SIG-M5 (cell line): ENCODE data around the gene TRIM29.
"Not testable (repeated sequence)": the region's sequence is repeated elsewhere in the genome, so short reads cannot be mapped to it uniquely, and the experiment has no call there.

Source experiments
- DNase-seq: peaks from one replicate; lab custom pipeline; 2025; lab: John Stamatoyannopoulos, UW

TRIM29 gene

DNA sequence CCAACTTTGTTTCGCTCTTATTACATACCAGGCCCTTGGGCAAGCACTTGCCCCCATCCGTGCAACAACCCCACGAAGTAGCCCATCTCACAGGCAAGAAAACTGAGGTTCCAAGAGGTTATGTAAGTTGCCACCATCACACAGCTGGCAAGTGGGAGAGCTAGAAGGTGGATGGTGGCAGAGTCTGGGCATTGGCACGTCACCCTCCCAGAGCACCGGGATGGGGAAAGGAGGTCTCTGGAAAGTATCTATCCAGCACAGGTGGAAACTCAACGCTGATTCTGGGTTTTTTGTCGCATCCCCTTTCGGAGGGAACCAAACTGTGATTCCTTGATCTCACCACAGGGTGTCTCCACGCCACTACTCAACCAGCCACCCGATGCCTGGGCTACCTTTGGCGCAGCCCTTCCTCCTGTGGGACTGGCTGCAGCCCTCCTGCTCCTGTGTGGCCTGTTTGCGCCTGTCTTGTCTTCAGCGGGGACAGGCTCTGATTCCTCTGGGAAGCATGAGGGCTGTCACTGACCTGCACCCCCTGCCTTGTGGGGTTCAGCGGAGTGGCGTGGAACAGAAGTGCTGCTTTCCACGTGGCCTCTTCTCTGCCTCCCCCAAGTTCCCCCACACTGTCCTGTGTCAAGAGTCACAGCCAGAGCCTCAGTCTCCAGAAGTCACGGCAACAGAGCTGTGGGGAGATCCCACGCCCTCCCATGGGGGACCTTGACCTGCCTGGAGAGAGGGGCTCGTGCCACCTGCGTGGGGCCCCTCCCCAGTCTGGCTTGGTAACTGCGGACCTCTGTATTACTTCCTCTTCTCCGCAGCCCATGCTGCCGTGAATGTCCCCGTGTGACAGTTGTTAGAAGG lies 34.4 kb upstream of the TRIM29 start:
- no peak for DNase-seq

DNA sequence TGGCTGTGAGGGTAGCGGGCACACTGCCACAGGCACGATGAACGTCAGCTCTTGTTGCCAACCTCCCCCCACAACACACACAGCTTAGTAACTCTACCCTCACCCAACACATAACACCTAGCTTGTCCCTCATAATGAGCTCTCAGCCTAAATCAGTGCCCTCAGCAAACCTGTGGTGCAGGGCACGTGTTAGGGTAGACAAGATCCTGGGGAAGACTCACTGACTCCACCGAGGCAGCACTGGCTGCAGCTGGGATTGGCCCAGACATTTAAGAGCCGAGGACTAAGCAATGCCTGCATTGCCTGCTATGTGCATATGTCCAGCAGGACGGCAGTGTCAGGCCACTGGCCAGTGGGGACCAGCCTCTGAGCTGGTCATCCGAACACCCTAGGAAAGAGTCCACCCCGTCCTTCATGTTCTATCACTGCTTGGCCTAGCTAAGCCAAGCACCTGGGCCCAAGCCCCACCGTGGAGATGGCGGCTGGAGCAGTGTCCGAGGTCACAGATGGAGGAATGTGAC lies 32.9 kb upstream of the TRIM29 start:
- no peak for DNase-seq

- DNase-seq = no peak
Observed at GRCh38 chr11:120169981-120170698, 32.2 kb upstream of the TRIM29 start.

- DNase-seq = no peak
Observed at GRCh38 chr11:120168960-120169681, 31.2 kb upstream of the TRIM29 start.

DNA sequence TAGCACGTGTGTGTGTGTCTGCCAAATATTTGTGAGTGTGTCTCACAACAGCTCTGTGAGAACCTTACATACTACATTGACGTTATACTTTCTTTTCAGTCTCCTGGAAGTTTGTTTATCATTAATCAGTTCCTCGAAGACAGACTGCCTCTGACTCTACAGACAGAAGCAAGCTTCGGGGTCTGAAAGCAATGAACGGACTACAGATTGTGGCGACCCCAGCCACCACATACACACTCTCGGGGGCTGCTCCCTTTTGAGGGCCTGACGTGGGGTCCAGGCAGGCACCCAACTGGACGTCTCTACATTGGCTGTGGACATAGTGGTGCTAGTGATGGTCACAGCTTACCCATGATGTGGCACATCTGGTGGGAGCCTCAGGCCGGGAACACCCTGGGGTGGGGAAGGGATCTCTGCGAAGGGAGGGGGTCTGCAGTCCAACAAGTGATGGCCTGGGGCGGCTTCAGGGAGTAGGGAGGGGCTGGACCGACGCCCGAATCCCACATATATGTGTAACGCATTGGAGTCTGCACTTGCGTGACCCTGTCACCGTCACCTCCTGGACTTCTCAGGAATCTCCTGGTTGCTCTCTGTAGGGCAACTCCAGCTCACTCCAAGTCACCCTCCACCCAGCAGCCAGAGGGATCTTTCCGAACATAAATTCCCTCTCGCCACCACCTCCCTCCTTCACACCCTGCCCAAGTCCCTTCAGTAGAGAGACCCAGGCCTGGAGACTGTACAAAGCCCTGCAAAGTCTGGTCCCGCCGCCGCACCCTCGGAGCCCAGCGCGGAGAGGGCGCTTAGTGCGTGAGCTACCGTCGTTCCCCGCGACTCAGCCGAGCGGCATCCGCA lies 30.4 kb upstream of the TRIM29 start:
- DNase-seq = no peak

DNA sequence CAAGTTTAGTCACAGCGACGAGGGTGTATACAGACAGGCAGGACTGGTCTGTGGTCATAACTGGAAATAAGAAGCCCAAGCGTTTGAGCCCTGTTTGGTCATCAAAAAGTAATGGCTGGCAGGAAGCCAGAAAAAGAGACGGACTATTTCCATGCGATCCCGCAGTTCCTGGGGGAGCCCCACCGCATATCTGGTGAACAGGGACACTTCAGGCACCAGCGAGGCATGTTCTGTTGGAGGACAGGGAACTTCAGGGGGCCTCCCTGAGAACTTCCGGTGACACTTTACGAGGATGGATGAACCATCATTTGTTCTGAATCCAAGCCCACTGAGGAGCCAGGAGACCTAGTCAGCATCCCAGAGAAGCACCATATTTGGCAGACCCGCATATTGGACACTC lies 29.7 kb upstream of the TRIM29 start:
- DNase-seq = no peak

- DNase-seq = no peak
Observed at GRCh38 chr11:120160436-120160835, 22.5 kb upstream of the TRIM29 start.

DNA sequence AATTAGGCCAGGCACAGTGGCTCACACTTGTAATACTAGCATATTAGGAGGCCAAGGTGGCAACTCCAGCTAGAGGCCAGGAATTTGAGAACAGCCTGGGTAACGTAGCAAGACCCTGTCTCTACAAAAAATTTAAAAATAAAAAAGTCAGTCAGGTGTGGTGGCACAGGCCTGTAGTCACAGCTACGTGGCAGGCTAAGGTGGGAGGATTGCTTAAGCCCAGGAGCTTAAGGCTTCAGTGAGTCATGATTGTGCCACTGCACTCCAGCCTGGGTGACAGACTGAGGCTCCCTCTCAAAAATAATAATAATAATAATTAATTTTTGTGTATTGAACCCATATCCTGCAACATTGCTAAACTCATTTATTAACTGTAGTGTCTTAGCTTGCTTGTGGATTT lies 15.3 kb upstream of the TRIM29 start:
- no peak for DNase-seq

DNA sequence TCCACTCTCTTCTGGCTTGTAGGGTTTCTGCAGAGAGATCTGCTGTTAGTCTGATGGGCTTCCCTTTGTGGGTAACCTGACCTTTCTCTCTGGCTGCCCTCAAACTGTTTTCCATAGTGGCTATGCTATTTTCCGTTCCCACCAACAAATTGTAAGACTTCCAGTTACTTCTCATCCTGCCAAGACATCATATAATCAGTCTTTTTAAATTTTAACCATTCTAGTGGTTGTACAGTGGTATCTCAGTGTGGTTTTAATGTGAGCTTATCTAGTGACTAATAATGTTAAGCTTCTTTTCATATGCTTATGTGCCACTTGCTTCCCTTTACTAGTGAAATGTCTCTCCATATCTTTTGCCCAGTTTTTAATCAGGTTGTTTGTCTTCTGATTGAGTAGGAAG lies 13.6 kb upstream of the TRIM29 start:
- no peak for DNase-seq

GRCh38 chr11:120149246-120149645 lies 11.3 kb upstream of the TRIM29 start:
- DNase-seq = no peak

DNA sequence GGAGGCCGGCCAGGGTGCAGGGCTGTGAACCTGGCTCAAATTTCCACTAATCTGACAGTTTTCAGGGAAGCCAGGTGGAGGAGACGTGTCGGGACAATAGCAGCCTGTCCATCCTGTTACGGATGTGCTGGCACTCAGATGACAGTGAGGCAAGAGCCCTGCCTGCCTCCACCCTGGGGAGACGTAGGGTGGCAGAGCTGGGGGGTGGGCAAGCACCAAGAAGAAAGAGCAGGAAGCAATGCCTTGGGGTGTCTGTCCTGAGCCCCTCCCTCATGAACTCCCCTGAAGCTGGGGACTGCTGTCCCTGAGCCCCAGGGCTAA lies 10.0 kb upstream of the TRIM29 start:
- no peak for DNase-seq

DNA sequence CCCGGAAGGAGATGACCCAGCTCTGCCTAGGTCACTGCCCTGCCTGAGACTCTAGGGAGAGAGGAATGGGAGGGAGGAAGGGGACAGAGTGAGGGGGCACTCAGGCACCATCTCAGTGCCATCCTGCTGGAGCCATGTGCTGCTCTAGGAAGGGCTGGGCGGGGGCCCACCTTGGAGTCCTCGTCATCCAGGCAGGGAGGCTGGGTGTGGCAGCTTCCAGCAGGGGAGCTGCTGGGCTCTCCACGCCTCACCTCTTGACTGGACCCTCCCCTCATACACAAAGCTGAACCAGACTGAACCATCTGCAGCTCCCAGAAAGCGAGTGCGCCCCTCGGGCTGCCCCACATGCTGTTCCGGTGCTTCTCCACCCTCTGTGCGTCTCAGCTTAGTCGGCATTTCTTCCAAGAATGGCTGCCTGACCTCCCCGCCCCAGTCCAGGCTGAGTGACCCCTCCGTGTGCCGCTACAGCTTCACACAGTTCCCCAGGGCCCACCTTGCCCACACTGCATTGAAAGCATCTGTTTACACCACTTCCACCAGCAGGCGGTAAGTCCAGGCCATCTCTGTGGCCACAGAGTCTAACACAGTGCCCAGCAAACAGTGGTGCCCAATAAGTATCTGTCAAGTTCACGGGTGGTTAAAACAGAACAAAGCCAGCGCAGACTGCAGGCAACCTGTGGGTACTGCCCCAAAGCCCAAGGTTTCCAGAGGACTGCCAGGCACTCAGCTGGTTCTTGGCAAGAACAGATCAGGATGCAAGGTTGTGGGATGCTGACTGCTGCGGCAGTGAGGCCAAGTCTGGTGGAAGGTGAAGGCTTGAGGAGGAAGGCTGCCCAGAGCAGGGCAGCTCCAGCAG lies 9.4 kb upstream of the TRIM29 start:
- DNase-seq = no peak

DNA sequence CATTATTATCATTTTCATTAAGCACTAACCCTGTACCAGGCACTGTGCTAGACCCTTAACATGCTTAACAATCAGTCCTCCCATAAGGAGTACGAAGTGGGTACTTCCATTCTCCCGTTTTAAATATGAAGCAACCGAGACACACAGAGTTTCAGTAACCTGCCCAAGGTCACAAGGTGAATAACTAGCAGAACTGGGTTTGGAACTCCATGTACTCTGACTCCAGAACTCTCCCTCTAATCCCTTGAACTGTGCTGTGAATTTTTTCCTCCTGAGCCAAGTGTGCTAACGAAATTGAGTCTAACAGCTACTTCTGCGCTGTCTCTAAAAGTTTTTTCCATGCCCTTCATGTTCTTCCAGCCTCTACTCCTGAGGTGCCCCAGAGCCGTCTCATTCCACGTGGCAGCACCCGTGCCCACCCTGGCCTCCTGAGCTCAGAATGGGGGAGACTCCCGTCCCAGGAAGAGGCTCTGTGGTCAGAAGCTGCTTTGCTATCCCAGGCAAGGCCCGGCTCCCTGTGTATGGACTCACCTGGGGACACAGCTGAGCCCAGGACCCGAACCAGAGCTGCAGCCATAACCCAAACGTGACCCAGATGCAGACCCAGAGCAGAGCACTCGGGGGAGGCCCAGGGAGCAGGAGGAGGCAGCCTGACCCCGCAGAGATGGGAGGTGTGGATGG lies 8.6 kb upstream of the TRIM29 start:
- no peak for DNase-seq

GRCh38 chr11:120144501-120144900 lies 6.6 kb upstream of the TRIM29 start:
- DNase-seq = no peak

DNA sequence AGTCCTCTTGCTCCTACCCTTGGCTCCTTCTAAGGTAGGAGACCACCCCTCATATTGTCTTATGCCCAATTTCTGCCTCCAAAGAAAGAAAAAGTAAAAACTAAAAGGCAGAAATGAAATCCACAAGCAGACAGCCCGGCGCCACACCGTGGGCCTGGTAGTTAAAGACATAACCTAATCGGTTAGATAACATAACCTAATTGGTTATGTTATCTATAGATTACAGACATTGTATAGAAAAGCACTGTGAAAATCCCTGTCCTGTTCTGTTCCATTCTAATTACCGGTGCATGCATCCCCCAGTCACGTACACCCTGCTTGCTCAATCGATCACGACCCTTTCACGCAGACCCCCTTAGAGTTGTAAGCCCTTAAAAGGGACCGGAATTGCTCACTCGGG lies 5.6 kb upstream of the TRIM29 start:
- DNase-seq = not testable (repeated sequence)

GRCh38 chr11:120142441-120143100 lies 4.7 kb upstream of the TRIM29 start:
- no peak for DNase-seq

- DNase-seq = no peak
Observed at GRCh38 chr11:120141768-120142423, 4.0 kb upstream of the TRIM29 start.

DNA sequence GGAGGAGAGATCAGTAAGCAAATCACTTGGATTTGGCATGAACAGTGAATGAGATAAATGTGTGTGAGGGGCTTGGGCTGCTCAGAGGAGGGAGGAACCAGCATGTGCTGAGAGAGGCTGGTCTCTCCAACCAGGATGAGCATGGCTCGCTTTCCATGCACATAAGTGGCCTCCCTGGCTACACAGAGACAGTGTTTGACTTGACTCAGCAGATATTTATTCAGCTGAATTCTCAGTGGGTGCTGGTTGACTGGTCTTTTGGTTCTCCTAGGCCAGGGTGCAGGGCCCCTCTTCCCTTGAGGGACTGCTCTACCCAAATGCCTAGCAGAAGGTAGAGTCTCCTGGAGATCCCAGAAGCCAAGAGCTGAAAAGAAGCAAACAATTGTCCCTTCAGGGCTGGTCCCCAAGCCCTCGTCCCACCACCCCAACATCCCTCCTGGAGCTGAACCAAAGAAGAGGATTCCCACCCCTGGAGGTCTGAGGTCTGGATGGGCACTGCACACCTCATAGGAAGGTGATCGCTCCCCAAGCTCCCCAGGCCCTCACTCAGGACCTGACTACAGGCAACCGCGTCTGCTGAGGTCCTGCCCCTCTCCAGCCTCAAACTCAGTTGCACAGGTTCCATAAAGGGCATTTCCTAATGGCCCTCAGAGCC lies 3.3 kb upstream of the TRIM29 start:
- no peak for DNase-seq
